GM06990 (cell line): ENCODE results near the gene GRID1.

Experiments
- DNase-seq: peaks from one replicate; pipeline ENCODE4 v3.0.0-alpha.2; 2011; ENCODE audit not compliant: insufficient read length; ENCODE audit errors: extremely low read depth
- H3K27me3 ChIP-seq: replicated peaks from 2 replicates; pipeline ENCODE4 v1.6.0; 2011; ENCODE audit warnings: low read length; ENCODE audit not compliant: control insufficient read depth, insufficient read depth
- H3K36me3 ChIP-seq: 2 replicates; pipeline ENCODE4 v1.5.1; 2011; ENCODE audit warnings: low read length; ENCODE audit not compliant: control insufficient read depth, insufficient read depth
- H3K4me3 ChIP-seq: replicated peaks from 2 replicates; pipeline ENCODE4 v1.5.1; 2011; ENCODE audit warnings: low read depth, mild to moderate bottlenecking, control low read depth, low read length
- TF ChIP-seq, protein P1 (sequence below): IDR thresholded peaks from 2 replicates; pipeline ENCODE4 v1.5.1; 2011; ENCODE audit warnings: low read length, control low read depth, mild to moderate bottlenecking, inconsistent platforms; ENCODE audit not compliant: insufficient read depth, poor library complexity, severe bottlenecking

GRID1 gene

DNA sequence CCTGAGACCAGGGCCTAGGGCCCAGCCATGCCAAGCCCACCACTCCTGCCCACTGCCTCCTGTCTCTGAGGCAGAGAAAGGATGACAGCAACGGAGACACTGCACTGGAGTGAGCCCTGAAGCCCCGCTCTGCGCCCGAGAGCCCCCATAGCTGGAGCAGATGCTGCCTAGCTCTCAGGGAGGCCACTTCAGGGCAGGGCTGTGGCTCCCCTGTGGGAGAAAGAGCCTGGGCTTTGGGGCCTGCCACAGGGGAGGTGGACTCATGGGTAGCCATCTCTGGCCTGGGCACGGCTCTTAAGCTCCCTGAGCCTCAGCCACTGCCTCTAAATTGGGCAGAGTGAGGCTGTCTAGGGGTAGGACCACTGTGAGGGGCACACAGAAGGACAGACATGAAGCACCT is 214.2 kb downstream of the GRID1 start:
- no peak for DNase-seq
- no peaks in the 10 kb centered on the region; the same call in 1 of the 2 replicates for H3K27me3 ChIP-seq
- no peak overlapping the region for H3K4me3 ChIP-seq
- no peaks in the 10 kb centered on the region for H3K36me3 ChIP-seq
- TF ChIP-seq, protein P1, sequence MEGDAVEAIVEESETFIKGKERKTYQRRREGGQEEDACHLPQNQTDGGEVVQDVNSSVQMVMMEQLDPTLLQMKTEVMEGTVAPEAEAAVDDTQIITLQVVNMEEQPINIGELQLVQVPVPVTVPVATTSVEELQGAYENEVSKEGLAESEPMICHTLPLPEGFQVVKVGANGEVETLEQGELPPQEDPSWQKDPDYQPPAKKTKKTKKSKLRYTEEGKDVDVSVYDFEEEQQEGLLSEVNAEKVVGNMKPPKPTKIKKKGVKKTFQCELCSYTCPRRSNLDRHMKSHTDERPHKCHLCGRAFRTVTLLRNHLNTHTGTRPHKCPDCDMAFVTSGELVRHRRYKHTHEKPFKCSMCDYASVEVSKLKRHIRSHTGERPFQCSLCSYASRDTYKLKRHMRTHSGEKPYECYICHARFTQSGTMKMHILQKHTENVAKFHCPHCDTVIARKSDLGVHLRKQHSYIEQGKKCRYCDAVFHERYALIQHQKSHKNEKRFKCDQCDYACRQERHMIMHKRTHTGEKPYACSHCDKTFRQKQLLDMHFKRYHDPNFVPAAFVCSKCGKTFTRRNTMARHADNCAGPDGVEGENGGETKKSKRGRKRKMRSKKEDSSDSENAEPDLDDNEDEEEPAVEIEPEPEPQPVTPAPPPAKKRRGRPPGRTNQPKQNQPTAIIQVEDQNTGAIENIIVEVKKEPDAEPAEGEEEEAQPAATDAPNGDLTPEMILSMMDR: no peak

DNA sequence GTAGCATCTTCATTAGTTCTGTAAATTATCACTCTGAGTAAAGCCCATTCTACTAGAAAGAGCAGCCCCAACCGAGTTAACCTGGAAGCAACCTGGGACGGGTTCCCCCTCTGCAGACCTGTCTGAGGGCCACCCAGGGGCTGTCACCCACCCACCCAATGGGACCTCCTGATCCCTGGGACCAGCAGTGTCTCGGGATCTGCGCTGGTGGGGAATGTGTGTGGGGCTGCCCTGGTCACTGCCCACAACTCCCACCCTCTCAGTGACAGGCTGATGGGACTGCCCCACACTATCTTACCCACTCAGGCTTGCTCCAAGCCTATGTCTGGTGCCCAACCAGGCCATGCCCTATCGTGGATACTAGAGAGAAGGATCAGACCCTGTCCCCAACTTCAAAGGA is 215.0 kb downstream of the GRID1 start:
- Histone ChIP-seq H3K36me3 (no peaks in the 10 kb centered on the region), H3K4me3 (no peak overlapping the region), H3K27me3 (no peaks in the 10 kb centered on the region; the same call in 1 of the 2 replicates)
- TF ChIP-seq, protein P1: no peak
- DNase-seq: no peak

DNA sequence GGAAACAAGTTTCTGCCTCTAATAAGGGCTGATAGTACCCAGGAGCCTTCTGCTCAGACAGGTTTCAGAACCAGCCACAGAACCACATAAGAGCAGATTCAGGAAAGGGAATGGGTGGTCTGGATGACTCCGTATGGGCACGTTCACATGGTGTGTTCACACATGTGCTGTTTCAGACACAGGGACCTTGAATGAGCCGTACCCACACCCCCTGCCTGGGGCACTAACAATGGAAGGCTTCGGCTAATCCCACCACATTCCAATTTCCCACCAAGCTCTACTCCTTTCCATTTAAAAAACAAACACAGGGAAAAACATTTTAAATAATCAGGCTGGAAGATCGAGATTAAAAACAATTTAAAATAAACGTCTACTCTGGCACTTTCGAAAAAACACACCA is 217.3 kb downstream of the GRID1 start:
- DNase-seq: no peak
- no peaks in the 10 kb centered on the region; the same call in none of the 2 replicates for H3K27me3 ChIP-seq
- H3K36me3 ChIP-seq: no peaks in the 10 kb centered on the region
- TF ChIP-seq, protein P1: no peak
- H3K4me3 ChIP-seq: no peak overlapping the region

DNA sequence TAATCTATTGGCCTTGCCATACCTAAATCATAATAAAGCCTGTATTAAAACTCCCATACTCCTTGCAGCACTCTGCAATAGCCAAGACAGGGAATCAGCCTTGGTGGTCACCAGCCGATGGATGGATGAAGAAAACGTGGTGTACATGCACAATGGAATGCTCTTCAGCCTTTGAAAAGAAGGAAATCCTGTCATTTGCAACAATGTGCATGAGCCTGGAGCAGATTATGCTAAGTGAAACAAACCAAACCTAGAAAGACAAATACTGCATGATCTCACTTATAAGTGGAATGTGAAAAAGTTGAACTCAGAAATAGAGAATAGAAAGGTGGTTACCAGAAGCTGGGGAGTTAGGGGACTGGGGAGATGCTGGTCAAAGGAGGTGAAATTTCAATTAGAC is 218.5 kb downstream of the GRID1 start:
- DNase-seq: no peak
- Histone ChIP-seq H3K27me3 (no peaks in the 10 kb centered on the region; the same call in none of the 2 replicates), H3K36me3 (no peaks in the 10 kb centered on the region), H3K4me3 (no peak overlapping the region)
- TF ChIP-seq, protein P1: no peak

DNA sequence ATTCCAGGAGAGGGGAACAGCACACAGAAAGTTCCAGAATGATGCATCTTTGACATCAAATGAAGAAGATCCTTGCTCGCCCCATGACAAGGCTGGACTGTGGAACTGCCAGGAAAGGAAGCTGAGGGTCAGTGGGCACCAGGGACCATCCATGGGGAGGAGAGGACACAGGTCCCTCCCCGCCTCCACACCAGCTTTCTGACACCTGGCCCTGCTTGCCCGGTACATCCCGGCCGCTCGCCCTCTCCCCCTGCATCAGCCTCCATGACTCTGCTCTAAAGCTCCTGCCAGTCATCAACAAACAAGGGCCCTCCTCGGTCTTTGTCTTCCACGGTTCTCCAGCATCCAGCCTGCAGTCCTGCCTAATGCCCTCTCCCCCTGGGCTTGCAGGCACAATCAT is 222.3 kb downstream of the GRID1 start:
- no peak for DNase-seq
- H3K36me3 ChIP-seq: no peaks in the 10 kb centered on the region
- TF ChIP-seq, protein P1: no peak

DNA sequence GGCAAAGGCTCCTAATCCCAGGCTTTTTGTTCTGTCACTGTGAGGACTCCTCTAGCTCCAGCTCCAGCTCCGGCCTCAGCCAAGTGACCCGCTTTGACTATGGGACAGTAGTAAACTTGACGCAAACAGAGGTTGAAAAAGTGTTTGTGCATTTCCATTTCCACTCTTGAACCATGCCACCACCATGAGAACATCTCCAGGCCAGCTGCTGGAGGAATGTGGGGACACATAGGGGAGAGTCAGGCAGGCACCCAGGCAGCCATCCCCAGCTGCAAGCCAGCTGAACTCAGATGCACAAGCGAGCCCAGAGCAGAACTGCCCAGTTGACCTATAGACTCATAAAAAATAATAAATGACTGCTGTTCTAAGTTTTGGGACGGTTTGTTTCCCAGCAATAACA is 224.7 kb downstream of the GRID1 start:
- no peak for DNase-seq
- H3K27me3 ChIP-seq: no peaks in the 10 kb centered on the region; the same call in 1 of the 2 replicates
- no peak overlapping the region for H3K4me3 ChIP-seq
- H3K36me3 ChIP-seq: no peaks in the 10 kb centered on the region
- TF ChIP-seq, protein P1: no peak

More for the DNA sequence above, 222.3 kb downstream of the GRID1 start:
- Histone ChIP-seq H3K4me3 (no peak overlapping the region), H3K27me3 (no peaks in the 10 kb centered on the region; the same call in none of the 2 replicates)
